Keratinocyte (primary cell): Measurements from ENCODE around the gene TXNDC17.

Experiments used
- CTCF ChIP-seq, 3 experiments: IDR thresholded peaks in 1 of 3; conservative IDR thresholded peaks in 1 of 3; optimal IDR thresholded peaks in 1 of 3; 2 replicates in 2 of 3; 3 replicates in 1 of 3; pipeline versions ENCODE3 to v1.5.1; 2011; ENCODE audit warnings: low read length in 3 of 3, mild to moderate bottlenecking in 3 of 3, moderate library complexity in 2 of 3, control low read depth in 1 of 3, inconsistent platforms in 1 of 3; ENCODE audit not compliant: insufficient read depth in 2 of 3; ENCODE audit errors: extremely low read depth in 1 of 3
- EZH2 ChIP-seq: IDR thresholded peaks from one replicate; pipeline ENCODE4 v1.6.1; 2012; ENCODE audit warnings: inconsistent platforms, mild to moderate bottlenecking, low read length, moderate library complexity

GRCh38 chr17:6684460-6684783 lies 43.6 kb downstream of the TXNDC17 start:
- TF ChIP-seq CTCF (optimal IDR thresholded peaks at IDR 0.05 in 1 of 3, IDR thresholded peaks at IDR 0.05 in 1 of 3, conservative IDR thresholded peaks at IDR 0.05 in 1 of 3; ENCODE audit: extremely low read depth in 1 of 3, insufficient read depth in 2 of 3, low read length in 3 of 3) (no peak), EZH2 (no peak)
